ENCODE data around the gene RELA.
"Not testable (repeated sequence)": the region's sequence is repeated elsewhere in the genome, so short reads cannot be mapped to it uniquely, and the experiment has no call there.

The RELA gene

GRCh38 chr11:65663639-65664200 is 1.0 kb upstream of the RELA start:
- peak; percentile 48 for DNase-seq (ENCODE audit: low read depth)

DNA sequence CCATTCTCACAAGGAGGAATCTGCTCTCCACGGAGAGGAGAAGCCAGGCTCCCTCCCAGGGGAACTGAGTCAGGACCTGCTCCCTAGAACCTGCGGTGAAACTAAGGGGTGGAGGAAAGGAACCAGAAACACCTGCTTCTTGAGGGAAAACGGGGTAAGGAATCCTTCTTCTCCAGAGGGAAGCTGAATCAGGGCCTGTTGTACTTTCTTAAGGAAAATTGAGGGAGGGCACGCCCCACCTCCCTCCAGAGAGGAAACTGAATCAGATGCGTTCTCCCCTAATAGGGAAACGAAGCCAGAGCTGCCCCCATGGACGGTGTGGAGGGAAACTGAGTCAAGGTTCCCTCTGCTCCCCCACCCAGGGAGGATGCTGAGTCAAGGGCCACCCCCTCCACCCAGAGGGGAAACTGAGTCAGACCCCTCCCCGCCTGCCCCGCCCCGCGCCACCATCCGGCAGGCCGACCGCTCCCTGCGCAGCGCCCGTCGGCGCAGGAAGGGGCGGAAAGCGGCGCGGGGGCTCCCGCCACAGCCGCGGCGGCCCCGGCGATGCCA is 393 bp downstream of the RELA start:
- peak; percentile 1 for DNase-seq (ENCODE audit: low read depth)

DNA sequence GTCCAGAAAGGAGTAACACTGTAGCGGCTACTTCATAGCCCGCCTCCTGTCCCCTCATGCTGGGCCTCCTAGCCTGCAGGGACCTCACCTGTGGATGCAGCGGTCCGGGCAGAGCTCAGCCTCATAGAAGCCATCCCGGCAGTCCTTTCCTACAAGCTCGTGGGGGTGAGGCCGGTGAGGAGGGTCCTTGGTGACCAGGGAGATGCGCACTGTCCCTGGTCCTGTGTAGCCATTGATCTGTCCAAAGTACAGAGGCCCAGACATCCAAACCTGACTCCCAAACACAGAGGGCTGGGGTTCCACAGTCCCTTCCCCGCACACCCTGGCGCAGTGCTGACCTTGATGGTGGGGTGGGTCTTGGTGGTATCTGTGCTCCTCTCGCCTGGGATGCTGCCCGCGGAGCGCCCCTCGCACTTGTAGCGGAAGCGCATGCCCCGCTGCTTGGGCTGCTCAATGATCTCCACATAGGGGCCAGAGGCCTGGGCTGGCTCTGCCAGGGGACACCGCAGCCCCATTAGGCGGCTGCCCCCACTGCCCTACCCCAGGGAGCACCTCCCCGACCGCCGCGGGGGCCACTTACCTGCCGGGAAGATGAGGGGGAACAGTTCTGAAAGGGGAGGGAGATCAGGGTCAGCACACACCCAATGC is 993 bp downstream of the RELA start:
- no peak for DNase-seq (ENCODE audit: low read depth)

GRCh38 chr11:65660908-65661307 is 1.8 kb downstream of the RELA start:
- DNase-seq (ENCODE audit: low read depth): not testable (repeated sequence)

- DNase-seq (ENCODE audit: low read depth): no peak
These were observed 2.7 kb downstream of the RELA start for GRCh38 chr11:65660038-65660437.

DNA sequence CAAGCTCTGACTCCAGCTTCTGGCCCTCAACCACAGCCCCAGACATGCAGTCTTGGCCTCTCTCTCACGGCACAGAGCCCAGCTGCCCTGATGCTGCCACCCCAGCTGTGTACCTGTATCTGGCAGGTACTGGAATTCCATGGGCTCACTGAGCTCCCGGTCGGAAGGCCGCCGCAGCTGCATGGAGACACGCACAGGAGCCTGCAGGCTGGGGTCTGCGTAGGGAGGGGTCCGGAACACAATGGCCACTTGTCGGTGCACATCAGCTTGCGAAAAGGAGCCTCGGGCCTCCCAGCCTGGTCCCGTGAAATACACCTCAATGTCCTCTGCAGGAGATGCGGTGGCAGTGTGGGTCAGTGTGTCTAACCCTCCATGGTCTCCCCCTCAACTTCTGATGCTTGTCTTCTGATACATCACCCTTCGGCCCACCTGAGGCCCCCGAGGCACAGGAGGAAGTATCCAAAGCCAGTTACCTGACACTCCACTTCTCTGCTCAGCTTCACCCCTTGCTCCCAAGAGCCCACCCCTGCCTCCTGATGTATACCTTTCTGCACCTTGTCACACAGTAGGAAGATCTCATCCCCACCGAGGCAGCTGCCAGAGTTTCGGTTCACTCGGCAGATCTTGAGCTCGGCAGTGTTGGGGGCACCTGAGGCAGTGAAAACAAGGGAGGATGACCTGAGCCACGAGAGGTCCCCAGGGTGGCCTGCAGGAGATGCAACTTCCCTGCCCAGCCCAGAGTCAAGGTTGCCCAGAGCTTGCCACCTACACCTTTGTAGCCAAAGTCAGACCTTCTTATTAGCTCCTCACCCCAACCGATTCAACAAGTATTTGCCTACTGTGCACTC is 4.3 kb downstream of the RELA start:
- no peak for DNase-seq (ENCODE audit: low read depth)

DNA sequence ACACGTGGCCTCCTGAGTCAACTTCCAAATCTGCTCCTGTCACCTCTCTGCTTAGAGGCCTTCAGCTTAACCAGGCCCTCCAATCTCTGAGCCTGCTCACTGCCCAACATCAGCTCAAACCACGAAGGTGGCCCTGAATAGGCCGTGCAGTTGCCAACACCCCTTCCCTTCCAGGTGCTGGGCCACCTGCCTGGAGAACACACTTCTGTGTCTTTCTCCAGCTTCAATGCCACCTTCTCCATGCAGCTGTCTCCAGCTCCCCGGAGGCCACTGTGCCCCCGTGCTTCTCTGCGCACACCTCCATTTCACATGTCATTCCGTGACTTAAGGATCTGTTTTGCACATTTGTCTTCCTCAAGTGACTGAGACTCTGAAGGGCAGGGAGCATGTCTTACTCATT is 5.3 kb downstream of the RELA start:
- no peak for DNase-seq (ENCODE audit: low read depth)

DNA sequence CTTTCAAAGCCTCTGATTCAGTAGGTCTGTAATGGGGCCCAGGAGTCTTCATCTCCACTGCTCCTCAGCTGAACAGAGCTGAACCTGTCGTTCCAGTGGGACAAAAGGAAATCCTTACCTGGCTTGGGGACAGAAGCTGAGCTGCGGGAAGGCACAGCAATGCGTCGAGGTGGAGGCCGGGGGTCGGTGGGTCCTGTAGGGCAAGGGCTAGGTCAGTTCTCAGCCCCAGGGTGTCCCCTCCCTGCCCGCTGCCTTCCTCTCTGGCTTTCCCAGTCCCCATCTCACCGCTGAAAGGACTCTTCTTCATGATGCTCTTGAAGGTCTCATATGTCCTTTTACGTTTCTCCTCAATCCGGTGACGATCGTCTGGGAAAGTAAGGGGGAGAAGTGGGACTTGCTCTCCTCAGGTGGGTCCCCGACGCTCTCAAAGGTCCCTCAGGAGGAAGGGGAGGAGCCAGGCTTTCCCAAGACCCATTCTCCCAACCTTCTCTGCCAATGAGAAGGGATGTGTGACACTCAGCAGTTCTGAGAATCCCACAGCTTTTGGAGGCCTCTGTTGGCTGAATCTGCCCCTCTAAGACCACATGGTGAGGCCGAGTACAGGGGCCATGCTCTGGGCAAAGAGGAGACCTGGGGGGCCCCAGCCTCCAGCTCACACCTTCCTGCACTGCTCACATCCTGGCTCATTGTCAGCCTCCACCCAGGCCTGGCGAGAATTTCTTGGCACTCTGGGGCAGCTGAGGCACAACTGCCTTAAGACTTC is 7.0 kb downstream of the RELA start:
- DNase-seq (ENCODE audit: low read depth): no peak

DNA sequence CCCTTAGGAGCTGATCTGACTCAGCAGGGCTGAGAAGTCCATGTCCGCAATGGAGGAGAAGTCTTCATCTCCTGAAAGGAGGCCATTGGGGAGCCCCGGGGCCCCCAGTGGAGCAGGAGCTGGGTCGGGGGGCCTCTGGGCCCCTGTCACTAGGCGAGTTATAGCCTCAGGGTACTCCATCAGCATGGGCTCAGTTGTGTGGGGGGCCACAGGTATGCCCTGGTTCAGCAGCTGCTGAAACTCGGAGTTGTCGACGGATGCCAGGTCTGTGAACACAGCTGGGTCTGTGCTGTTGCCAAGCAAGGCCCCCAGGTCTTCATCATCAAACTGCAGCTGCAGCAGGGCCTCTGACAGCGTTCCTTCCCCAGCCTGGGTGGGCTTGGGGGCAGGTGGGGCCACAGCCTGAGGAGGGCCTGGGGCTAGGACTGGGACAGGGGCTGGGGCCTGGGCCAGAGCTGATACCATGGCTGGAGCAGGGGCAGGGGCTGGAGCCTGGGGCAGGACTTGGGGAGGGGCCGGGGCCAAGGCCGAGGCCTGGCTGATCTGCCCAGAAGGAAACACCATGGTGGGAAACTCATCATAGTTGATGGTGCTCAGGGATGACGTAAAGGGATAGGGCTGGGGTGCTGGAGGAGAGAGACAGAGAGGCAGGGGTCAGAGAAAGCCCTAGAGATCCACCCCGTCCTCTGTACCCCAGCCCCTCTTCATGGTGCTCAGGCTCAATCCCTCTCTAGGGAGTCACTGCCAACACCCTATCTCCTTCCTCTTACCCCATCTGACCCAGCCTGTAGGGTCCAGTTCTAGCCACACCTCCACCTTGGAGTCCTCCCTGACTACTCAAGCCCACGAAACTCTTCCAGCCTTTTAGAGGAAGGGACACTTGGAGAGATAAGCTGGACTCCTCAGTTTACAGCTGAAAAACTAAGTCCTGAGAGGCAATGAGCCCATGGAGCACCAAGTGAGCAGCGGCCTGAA is 8.1 kb downstream of the RELA start:
- DNase-seq (ENCODE audit: low read depth): no peak

DNA sequence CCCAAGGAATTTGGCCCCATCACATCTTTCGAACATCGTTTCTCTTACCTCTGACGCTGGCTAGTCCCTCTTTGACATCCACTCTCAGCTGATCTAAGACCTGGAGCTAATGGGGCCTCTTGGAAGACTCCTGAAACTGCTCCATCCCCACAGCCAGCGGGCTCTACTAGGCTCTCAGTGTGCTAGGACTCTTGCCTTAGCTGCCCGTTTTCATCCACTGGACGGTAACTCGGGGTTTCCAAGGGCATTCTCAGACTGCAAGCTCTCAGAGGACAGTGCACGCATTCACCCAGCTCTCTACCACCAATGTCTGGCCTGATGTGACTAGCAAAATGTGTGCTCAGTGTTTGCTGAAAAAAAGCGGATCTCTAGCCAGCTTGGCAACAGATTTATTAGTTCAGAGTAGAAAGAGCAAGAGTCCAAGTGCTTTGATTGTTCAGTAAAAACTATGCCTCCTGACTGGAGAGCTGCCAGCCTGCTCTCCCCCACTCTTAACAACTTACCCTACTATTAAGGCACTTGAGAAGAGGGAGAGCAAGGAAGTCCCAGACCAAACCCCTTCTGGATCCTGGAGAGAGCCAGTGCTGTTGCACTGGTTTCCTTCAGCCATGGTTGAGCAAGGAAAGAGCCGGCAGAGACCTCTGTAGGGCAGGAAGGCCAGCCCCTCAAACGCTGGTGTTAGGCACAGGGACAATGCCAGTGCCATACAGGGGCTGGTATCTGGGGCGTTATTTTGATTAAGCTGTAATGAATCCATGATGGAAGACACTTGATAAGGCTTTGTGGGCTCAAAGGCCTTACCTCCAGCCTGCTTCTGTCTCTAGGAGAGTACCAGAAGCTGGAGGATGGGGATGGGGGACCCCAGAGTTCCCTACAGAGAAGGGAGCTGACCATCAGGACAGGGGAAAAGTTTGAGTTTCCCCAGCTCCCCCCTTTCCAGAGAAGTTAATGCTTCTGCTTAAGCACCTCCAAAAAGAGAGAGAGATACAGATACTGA is 9.2 kb downstream of the RELA start:
- DNase-seq (ENCODE audit: low read depth): peak; percentile 4

DNA sequence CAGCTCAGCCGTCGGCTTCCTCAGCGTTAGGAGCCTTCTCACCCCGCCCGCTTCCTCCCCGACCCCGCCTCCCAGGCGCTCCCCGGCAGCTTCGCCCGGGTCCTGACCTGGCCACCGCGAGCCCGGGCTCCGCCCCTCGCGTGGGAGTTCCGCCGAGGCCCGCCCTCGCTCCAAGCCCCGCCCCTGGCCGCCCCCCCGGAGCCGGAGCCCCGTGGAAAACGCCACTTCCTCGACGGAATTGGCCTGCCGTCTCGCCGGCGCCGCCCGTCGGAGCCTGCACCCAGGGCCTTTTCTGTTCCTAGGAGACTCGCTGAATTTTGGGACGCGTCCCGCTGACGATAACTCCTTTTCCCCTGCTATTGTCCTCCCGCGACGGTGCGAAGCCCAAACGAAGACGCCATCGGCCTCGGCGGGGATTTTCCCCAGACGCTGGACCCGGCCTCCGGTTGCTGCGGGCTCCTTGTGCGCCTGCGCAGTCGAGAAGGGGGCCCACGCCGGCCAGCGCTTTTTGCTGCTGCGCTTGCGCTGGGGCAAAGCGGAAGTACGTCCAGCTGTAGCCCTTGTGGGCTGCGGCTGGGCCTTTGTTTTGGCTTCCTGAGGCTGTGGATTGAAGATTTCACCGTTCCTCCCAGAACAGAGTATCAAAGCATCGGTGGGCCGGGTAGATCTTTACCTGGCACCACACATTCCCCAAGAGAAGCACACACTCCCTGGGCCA is 10.0 kb downstream of the RELA start:
- peak; percentile 87 for DNase-seq (ENCODE audit: low read depth)

DNA sequence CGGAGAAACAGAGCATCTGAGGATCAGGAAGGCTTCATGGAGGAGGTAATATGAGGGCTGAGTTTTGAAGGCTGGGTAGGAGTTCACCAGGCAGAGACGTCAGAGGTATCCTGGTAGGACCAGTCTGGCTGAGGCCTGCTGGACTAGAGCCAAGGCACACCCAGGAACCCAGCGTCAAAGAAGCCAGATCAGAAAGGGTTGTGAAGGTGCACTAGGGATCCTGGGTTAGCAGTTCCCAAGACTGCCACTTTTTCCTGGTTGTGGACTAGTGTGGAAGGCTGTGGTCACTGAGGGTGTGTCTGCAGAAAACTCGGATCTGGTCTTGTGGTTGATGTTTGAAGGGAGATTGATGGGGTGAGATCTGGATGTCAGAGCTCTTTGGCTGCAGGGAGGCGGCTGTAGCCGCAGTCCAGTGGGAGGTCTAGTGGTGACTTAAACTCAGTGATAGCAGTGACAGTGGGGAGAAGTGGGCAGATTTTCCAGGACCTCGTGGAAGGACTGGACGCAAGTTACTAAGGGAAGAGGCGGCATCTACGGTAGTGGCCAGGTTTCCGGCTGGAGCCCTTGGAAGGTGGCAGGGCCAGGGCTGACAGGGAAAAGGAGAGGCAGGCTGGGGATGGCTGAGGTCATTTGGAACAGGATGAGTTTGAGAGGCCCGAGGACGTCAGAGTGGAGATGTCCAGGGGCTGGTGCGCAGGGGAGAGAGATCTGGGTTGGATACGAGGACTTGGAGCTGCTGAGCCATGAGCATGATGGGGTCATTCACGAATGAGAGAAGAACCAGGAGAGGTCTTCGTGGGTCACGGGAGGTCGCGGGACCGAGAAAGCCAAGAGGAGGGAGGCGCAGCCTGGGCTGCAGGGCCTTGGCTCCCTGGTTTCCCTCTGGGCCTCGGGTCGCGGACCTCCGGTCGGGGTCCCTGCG is 10.9 kb downstream of the RELA start:
- DNase-seq (ENCODE audit: low read depth): peak; percentile 12

- DNase-seq (ENCODE audit: low read depth): no peak
These were observed 11.5 kb downstream of the RELA start for GRCh38 chr11:65651339-65651588.

DNA sequence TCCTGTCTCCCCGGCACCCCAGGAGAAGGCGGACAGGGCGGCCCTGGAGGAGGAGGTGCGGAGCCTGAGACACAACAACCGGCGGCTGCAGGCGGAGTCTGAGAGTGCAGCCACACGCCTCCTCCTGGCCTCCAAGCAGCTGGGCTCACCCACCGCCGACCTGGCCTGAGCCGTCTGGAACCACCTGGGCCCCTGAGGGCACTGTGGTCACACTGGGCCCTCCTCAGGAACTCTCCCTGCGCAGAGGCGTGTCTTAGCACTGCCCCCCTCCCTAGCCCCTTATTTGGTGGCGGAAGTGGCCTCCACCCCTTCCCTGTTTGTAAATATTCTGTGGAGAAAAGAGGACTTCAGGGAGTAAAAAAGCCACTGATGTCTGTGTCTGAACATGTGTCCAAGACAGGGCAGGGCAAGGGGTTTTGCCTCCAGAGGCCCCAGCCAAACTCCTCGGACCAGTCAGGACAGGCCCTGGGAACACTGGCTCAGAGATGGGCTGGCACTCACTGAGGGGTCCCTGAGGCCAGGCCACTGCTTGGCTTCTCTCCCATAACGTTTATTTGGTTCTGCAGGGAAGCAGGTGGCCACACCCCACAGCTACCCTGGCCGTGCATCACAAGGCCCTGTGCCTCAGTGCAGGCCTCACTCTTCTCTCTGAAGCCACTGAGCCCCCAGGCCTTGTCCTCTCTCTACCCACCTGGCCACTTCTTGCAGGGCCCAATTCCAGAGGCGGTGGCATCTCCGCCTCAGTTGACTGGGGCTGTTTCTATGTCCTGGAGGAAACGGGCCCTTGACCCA is 12.0 kb downstream of the RELA start:
- DNase-seq (ENCODE audit: low read depth): no peak

DNA sequence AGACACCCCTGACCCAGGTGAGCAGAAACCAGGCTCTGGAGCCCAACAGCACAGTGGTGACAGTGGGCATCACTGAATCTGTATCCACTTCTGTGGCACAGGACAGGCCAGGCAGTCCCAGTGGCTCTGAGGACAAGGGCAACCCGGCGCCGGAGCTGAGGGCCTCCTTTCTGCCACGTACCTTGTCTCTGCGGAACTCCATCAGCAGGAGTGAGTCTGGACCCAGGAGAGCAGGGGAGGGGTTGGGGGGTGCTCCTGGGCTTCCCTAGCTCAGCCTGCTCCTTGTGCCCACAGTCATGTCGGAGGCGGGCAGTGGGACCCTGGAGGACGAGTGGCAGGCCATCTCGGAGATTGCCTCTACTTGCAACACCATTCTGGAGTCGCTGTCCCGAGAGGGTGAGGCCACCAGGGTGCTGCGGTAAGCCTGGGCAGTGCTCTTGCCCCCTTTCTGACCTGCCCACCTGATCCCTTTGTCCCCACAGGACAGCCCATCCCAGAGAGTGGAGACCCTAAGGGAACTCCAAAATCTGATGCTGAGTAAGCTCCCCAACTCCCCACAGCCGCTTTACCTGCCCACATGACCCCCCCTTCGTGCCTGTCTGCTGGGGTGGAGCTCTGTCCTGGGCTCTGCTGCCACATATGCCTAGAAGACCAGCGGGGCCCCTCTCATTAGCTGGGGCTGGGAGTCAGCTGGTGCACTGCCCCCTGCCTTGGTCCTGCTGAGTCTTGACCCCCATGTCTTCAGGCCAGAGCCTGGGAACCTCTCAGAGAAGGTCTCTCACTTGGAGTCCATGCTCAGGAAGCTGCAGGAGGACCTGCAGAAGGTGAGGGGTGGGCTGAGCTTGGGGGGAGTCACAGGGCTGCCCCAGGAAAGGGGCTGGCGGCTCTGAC is 12.8 kb downstream of the RELA start:
- no peak for DNase-seq (ENCODE audit: low read depth)

DNA sequence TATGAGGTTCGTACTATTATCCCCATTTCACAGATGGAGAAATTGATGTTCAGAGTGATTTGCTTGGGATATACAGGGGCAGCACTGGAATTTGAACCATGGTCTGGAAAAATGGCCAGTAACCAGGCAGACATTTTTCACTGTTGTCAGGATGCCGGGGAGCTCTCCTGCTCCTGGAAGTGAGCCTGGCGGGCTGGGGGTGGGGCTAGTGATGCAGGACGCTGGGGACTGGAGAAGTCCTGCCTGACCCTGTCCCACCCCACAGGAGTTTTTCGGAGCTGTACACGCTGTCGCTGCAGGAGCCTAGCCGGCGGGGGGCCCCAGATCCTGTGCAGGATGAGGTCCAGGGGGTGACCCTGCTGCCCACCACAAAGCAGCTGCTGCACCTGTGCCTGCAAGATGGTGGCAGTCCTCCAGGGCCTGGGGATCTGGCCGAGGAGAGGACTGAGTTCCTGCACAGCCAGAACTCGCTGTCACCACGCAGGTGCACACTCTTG is 13.7 kb downstream of the RELA start:
- no peak for DNase-seq (ENCODE audit: low read depth)

All from GM04504 (cell line).